Measurements from ENCODE around the gene MACROD2.
"Not testable (repeated sequence)": the region's sequence is repeated elsewhere in the genome, so short reads cannot be mapped to it uniquely, and the experiment has no call there.

Gene MACROD2

GRCh38 chr20:15138548-15139126, 1143.3 kb downstream of the MACROD2 start:
- DNase-seq (ENCODE audit: low spot score) = no peak
- FAIRE-seq = no peak

- no peak for DNase-seq (ENCODE audit: low spot score)
- no peak for FAIRE-seq
Observed at GRCh38 chr20:15139522-15139921, 1144.2 kb downstream of the MACROD2 start.

DNA sequence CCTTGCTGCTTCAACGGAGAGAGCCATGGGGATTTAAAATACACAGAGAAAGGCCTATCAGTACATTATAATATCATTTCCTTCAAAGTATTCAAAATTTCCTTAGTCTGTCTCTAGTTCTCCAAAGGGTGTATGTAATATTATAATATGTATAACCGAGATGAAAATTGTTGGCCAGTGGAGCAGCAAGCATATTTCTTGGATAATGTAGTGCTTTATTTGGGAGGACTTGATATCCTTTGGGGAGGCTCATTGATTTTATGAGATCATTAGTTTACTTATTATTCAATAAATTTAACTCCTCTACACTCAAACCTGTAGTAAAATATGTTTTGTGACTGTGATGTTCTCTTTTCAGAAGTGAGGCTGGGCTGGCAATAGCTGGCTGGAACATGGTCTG, 1145.0 kb downstream of the MACROD2 start:
- FAIRE-seq = no peak

DNA sequence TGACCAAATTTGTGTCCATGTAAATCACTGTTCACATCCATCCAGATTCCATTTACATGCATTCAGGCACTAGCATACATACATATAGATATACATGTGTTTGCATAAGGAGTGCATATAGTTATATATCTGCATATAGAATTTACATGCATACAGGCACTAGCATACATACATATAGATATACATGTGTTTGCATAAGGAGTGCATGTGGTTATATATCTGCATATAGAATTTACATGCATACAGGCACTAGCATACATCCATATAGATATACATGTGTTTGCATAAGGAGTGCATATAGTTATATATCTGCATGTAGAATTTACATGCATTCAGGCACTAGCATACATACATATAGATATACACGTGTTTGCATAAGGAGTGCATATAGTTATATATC, 1145.6 kb downstream of the MACROD2 start:
- FAIRE-seq; DNase-seq (ENCODE audit: low spot score): not testable (repeated sequence)

More for the DNA sequence above, 1145.0 kb downstream of the MACROD2 start:
- DNase-seq (ENCODE audit: low spot score) = no peak

DNA sequence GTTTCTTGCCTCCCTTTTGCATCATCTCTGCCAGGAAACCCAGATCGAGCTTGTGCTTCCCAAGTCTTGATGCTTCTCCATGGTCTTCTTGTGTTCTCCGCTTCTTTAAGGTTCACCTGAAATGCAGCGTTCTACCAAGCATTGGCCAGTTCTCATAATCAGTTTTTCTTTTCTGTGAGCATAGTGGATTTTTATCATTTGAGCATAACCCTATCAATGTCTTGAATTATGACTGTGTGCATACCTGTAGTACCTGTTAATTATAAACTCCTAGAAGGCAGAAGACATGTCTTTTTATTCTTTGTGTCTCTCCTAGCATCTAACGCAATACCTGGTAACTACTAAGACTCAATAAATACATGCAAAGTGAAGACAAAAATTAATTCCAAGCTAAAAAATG, 1146.5 kb downstream of the MACROD2 start:
- DNase-seq (ENCODE audit: low spot score) (no peak), FAIRE-seq (no peak)

- FAIRE-seq (no peak), DNase-seq (ENCODE audit: low spot score) (no peak)
Observed at GRCh38 chr20:15143478-15143877, 1148.2 kb downstream of the MACROD2 start.

- FAIRE-seq (no peak), DNase-seq (ENCODE audit: low spot score) (no peak)
Observed at GRCh38 chr20:15144916-15145315, 1149.6 kb downstream of the MACROD2 start.

DNA sequence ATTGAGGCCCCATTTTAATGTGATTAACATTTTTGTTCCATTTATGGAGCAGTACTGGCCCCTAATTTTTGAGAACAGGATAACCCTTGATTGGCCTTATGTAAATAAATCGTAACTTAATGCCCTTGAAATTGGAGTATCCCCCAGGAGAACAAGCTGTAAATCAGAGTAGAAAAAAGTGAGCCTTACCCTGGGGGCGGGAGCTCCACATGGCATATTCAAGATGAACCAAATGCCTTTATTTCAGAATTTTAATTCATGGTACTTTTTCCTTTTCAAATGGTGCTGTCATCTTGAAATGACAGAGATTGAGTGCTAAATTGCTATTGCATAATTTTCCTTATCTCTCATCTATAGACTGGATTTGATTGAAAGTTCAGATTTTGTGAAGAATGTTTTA, 1151.6 kb downstream of the MACROD2 start:
- no peak for DNase-seq (ENCODE audit: low spot score)
- FAIRE-seq = no peak

- no peak for DNase-seq (ENCODE audit: low spot score)
- FAIRE-seq = no peak
Observed at GRCh38 chr20:15154070-15154469, 1158.8 kb downstream of the MACROD2 start.

DNA sequence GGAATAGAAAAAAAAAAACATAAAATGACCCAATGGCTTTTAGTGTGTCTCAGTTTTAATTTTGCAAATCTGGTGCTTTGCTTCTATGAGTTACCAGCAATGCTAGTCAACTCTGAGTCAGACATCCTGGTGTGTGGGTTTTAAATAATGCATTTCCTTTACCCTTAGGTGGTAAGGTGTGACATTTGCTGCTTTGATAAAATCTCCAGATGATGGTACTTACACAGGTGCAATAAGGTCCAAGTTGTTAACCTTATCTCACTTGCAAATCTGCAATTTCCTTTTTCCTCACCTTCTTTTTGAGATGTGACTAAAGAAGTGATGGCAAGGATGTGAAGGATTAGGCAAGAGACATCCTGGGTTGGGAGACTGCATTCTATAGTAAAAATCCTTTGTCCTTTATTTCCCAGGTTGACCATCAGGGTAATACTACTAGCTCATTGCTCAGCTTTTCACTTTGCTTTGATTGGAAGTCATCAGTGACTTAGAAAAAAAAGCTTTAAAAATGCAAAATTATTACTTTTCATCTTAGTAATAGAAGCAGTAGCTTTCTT, 1160.6 kb downstream of the MACROD2 start:
- no peak for DNase-seq (ENCODE audit: low spot score)
- FAIRE-seq = no peak

- FAIRE-seq (no peak), DNase-seq (ENCODE audit: low spot score) (no peak)
Observed at GRCh38 chr20:15158533-15158932, 1163.2 kb downstream of the MACROD2 start.

DNA sequence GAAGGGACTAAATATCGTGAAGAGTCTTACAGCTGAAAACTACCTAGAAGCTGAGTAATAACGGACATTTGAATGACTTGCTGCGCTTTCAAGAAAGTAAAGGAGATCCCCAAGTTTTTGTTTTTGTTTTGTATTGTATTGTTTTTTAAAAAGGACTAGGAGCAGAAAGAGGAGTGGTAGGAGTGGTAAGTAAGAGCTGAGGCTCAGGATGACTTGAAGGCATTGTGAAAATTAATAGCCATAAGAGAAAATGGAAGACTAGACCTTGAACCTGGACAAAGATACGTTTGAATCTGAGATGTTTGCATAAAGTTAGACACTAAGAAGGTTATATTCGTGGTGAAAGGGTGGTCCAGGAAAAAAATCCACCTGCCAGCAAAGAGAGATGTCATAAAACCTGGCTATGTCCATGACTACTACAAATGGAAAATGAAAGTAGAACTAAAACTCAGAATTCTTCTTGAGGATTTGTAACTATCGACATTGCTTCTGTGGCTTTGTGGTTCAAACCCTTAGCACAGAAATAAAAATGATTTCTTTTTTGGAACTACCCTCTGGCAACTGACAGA, 1166.8 kb downstream of the MACROD2 start:
- FAIRE-seq = no peak

GRCh38 chr20:15163632-15164031, 1168.3 kb downstream of the MACROD2 start:
- FAIRE-seq (no peak), DNase-seq (ENCODE audit: low spot score) (no peak)

More for the DNA sequence above, 1166.8 kb downstream of the MACROD2 start:
- no peak for DNase-seq (ENCODE audit: low spot score)

DNA sequence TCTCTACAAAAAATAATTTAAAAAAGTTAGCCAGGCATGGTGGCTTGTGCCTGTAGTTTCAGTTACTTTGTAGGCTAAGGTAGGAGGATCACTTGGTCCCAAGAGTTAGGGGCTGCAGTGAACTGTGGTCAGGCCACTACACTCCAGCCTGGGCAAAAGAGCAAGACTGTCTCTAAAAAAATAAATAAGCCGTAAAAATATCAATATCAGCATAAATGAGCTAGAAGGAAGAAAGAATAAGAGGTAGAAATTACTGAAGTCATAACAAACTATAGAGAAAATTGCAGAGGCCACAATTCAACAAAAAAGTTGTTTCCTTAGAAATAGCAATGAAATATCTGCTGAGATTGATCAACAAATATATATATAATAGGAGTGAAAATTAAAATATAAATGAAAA, 1169.4 kb downstream of the MACROD2 start:
- DNase-seq (ENCODE audit: low spot score) = no peak
- FAIRE-seq = no peak

- DNase-seq (ENCODE audit: low spot score) (no peak), FAIRE-seq (no peak)
Observed at GRCh38 chr20:15166744-15167143, 1171.4 kb downstream of the MACROD2 start.

GRCh38 chr20:15171016-15171415, 1175.7 kb downstream of the MACROD2 start:
- FAIRE-seq (no peak), DNase-seq (ENCODE audit: low spot score) (no peak)

GRCh38 chr20:15176929-15177328, 1181.6 kb downstream of the MACROD2 start:
- FAIRE-seq (no peak), DNase-seq (ENCODE audit: low spot score) (no peak)

DNA sequence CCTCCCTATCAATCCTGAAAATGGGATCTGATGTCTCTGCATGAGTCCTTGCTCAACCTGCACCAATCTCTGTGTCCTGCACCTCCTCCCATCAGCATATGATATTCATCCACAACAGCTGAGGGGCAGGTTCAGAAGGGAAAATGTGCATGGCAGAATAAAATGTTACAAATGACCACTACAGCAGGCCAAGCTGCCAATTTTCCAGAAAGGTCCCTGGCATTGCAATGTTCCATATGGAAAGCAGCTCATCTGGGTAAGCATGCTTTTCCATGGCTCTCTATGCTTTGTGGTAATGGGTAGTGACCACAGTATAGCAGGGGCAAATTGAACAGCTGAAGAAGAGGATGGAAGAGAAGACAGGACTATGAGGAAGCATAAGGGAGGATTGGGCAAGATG, 1183.3 kb downstream of the MACROD2 start:
- DNase-seq (ENCODE audit: low spot score) (no peak), FAIRE-seq (no peak)

GRCh38 chr20:15179381-15179780, 1184.1 kb downstream of the MACROD2 start:
- no peak for DNase-seq (ENCODE audit: low spot score)
- no peak for FAIRE-seq

GRCh38 chr20:15179781-15180180, 1184.5 kb downstream of the MACROD2 start:
- no peak for FAIRE-seq
- DNase-seq (ENCODE audit: low spot score) = no peak

- no peak for DNase-seq (ENCODE audit: low spot score)
- FAIRE-seq = no peak
Observed at GRCh38 chr20:15185322-15185721, 1190.0 kb downstream of the MACROD2 start.

- FAIRE-seq (no peak), DNase-seq (ENCODE audit: low spot score) (no peak)
Observed at GRCh38 chr20:15185913-15186312, 1190.6 kb downstream of the MACROD2 start.

DNA sequence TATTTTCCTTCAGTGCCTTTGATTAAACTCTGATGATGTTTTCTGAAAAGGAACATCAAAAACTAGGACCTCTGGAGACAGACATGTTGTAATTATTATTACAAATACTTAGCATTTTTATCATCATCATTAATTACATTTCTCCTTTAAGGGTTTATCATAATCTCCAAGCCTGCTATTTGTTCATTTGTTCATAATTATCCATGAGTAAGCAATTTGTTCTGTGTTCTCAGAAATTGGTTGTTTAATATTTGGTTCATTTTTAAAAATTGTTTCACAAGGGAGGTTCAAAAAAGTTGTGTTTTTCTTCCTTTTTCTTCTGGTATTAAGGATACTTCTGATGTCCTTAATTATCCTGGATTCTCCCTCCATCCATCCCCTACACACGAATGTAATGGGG, 1192.3 kb downstream of the MACROD2 start:
- DNase-seq (ENCODE audit: low spot score) (no peak), FAIRE-seq (no peak)
